MM.1S (cell line): ENCODE results near the gene ASCC3.

ENCODE experiments used
- DNase-seq: peaks from one replicate; pipeline ENCODE4 v3.0.0-alpha.2; 2015
- H2AFZ ChIP-seq: fragments of 300-600 bp; sonication (generic); 2 replicates; pipeline ENCODE4 v1.6.0; 2016; ENCODE audit warnings: antibody characterized with exemption, low read length
- H3F3A ChIP-seq: fragments of 300-600 bp; sonication (generic); 2 replicates; pipeline ENCODE4 v1.6.1; 2016; ENCODE audit warnings: mild to moderate bottlenecking, antibody characterized with exemption, low read length, moderate library complexity, mixed read lengths; ENCODE audit not compliant: insufficient read depth
- H3K27ac ChIP-seq: fragments of 300-600 bp; sonication (generic); 2 replicates; pipeline ENCODE4 v1.5.1; 2016; ENCODE audit warnings: mild to moderate bottlenecking, low read length
- H3K27me3 ChIP-seq: fragments of 300-600 bp; sonication (generic); replicated peaks from 2 replicates; pipeline ENCODE4 v1.6.0; 2016; ENCODE audit warnings: low read length; ENCODE audit not compliant: insufficient read depth
- H3K36me3 ChIP-seq: fragments of 300-600 bp; sonication (generic); replicated peaks from 2 replicates; pipeline ENCODE4 v1.6.1; 2016; ENCODE audit warnings: mild to moderate bottlenecking, low read length, mixed read lengths; ENCODE audit not compliant: insufficient read depth
- H3K4me1 ChIP-seq: fragments of 300-600 bp; sonication (generic); 2 replicates; pipeline ENCODE4 v1.6.1; 2016; ENCODE audit warnings: low read length, mixed read lengths
- H3K4me2 ChIP-seq: fragments of 300-600 bp; sonication (generic); 2 replicates; pipeline ENCODE4 v1.6.0; 2016; ENCODE audit warnings: low read depth, low read length
- H3K4me3 ChIP-seq: fragments of 300-600 bp; sonication (generic); 2 replicates; pipeline ENCODE4 v1.5.1; 2016; ENCODE audit warnings: low read length, mixed read lengths
- H3K79me2 ChIP-seq: fragments of 300-600 bp; sonication (generic); 2 replicates; pipeline ENCODE4 v1.6.1; 2016; ENCODE audit warnings: mixed run types, low read length, mixed read lengths
- H3K9ac ChIP-seq: fragments of 300-600 bp; sonication (generic); 2 replicates; pipeline ENCODE4 v1.6.1; 2016; ENCODE audit warnings: low read length, mixed read lengths
- H3K9me2 ChIP-seq: fragments of 300-600 bp; sonication (generic); replicated peaks from 2 replicates; pipeline ENCODE4 v1.6.1; 2016; ENCODE audit warnings: mild to moderate bottlenecking, low read length, mixed read lengths; ENCODE audit not compliant: insufficient read depth
- H3K9me3 ChIP-seq: fragments of 300-600 bp; sonication (generic); replicated peaks from 2 replicates; pipeline ENCODE4 v1.6.1; 2016; ENCODE audit warnings: mild to moderate bottlenecking, low read length, mixed read lengths; ENCODE audit not compliant: insufficient read depth
- H4K20me1 ChIP-seq: fragments of 300-600 bp; sonication (generic); 2 replicates; pipeline ENCODE4 v1.6.1; 2016; ENCODE audit warnings: mild to moderate bottlenecking, low read length, moderate library complexity, mixed read lengths; ENCODE audit not compliant: insufficient read depth
- CTCF ChIP-seq: fragments of 300-600 bp; sonication (generic); IDR thresholded peaks from 2 replicates; pipeline ENCODE4 v1.5.1; 2016; ENCODE audit warnings: antibody characterized with exemption, low read length, mixed read lengths
- EZH2 ChIP-seq: fragments of 300-600 bp; sonication (generic); optimal IDR thresholded peaks from 2 replicates; pipeline ENCODE3; 2017; ENCODE audit warnings: low read depth, mild to moderate bottlenecking, antibody characterized with exemption, low read length, mixed read lengths
- EZH2phosphoT487 ChIP-seq: fragments of 300-600 bp; sonication (generic); IDR thresholded peaks from 2 replicates; pipeline ENCODE4 v1.6.1; 2018; ENCODE audit warnings: antibody characterized with exemption, low read length

Gene ASCC3

GRCh38 chr6:100554228-100554627, 326.9 kb downstream of the ASCC3 start:
- TF ChIP-seq CTCF (no peak), EZH2 (no peak), EZH2phosphoT487 (no peak)
- H3K79me2 ChIP-seq = no peaks in the 10 kb centered on the region
- H3K36me3 ChIP-seq = no peaks in the 10 kb centered on the region
- H3K27me3 ChIP-seq = no peaks in the 10 kb centered on the region
- no peak overlapping the region for H3K27ac ChIP-seq
- no peaks in the 10 kb centered on the region for H3K9me2 ChIP-seq
- no peak for DNase-seq
- H3K9me3 ChIP-seq = no peaks in the 10 kb centered on the region
- no peak overlapping the region for H3K4me3 ChIP-seq
- no peaks in the 10 kb centered on the region for H4K20me1 ChIP-seq
- no peak overlapping the region for H3K9ac ChIP-seq
- H3F3A ChIP-seq = no peaks in the 10 kb centered on the region
- no peak overlapping the region for H2AFZ ChIP-seq
- no peak overlapping the region for H3K4me2 ChIP-seq
- H3K4me1 ChIP-seq = peaks cover 3% of the 10 kb centered on the region

- H3K79me2 ChIP-seq = no peaks in the 10 kb centered on the region
- H3K9ac ChIP-seq = no peak overlapping the region
- no peak overlapping the region for H3K4me3 ChIP-seq
- no peak for DNase-seq
- H3K36me3 ChIP-seq = no peaks in the 10 kb centered on the region
- H2AFZ ChIP-seq = no peak overlapping the region
- no peaks in the 10 kb centered on the region for H3K27me3 ChIP-seq
- H3K4me2 ChIP-seq = no peak overlapping the region
- no peak overlapping the region for H3K27ac ChIP-seq
- H3K4me1 ChIP-seq = peaks cover 7% of the 10 kb centered on the region
- H4K20me1 ChIP-seq = no peaks in the 10 kb centered on the region
- TF ChIP-seq CTCF = no peak
- no peak for TF ChIP-seq EZH2phosphoT487
- no peak for TF ChIP-seq EZH2
- no peaks in the 10 kb centered on the region for H3F3A ChIP-seq
- H3K9me2 ChIP-seq = no peaks in the 10 kb centered on the region
- H3K9me3 ChIP-seq = no peaks in the 10 kb centered on the region
These were observed 327.9 kb downstream of the ASCC3 start for GRCh38 chr6:100553243-100553642.

GRCh38 chr6:100549406-100550167, 331.5 kb downstream of the ASCC3 start:
- no peak overlapping the region for H3K27ac ChIP-seq
- H3K9ac ChIP-seq = no peak overlapping the region
- H3K4me2 ChIP-seq = peak overlapping the region; percentile 19; the same call in 1 of the 2 replicates
- H3K27me3 ChIP-seq = no peaks in the 10 kb centered on the region
- H3F3A ChIP-seq = no peaks in the 10 kb centered on the region
- H3K36me3 ChIP-seq = no peaks in the 10 kb centered on the region
- no peak for DNase-seq
- no peaks in the 10 kb centered on the region for H4K20me1 ChIP-seq
- TF ChIP-seq CTCF = no peak
- no peak for TF ChIP-seq EZH2phosphoT487
- no peak for TF ChIP-seq EZH2
- peaks cover 7% of the 10 kb centered on the region for H3K4me1 ChIP-seq
- no peak overlapping the region for H2AFZ ChIP-seq
- H3K79me2 ChIP-seq = no peaks in the 10 kb centered on the region
- no peak overlapping the region for H3K4me3 ChIP-seq
- H3K9me3 ChIP-seq = no peaks in the 10 kb centered on the region
- H3K9me2 ChIP-seq = no peaks in the 10 kb centered on the region
